ENCODE results near the gene USP6NL.

DNA sequence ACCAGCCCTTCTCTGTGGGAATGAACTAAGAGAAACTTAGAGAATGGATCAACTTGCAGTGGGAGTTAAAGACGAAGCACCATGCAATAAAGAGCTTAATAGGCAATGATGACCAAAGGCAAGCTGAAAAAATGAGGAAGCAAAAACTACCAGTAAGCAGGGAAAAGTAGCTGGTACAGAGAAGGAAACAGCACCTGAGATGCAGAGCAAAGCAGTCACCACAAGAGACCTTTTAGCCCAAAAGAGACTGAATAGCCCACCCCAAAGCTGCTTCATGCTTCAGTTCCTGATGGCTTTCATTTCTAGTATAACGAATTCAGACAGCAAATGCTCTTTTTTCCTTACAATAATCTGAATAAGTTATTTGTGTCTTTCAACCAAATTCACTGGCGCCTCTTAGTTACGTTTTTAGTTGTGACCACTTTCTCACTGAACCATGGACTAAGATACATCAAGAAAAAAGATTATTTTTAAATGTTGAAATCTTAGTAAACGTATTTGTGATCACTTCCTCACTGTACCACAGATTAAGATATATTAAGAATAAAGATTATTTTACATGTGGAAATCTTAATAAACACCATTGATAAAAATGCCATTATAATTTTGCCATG lies 76.0 kb downstream of the USP6NL start:
- TF ChIP-seq, protein P1, sequence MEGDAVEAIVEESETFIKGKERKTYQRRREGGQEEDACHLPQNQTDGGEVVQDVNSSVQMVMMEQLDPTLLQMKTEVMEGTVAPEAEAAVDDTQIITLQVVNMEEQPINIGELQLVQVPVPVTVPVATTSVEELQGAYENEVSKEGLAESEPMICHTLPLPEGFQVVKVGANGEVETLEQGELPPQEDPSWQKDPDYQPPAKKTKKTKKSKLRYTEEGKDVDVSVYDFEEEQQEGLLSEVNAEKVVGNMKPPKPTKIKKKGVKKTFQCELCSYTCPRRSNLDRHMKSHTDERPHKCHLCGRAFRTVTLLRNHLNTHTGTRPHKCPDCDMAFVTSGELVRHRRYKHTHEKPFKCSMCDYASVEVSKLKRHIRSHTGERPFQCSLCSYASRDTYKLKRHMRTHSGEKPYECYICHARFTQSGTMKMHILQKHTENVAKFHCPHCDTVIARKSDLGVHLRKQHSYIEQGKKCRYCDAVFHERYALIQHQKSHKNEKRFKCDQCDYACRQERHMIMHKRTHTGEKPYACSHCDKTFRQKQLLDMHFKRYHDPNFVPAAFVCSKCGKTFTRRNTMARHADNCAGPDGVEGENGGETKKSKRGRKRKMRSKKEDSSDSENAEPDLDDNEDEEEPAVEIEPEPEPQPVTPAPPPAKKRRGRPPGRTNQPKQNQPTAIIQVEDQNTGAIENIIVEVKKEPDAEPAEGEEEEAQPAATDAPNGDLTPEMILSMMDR (IDR thresholded peaks at IDR 0.05), result no peak
- TF ChIP-seq POLR2A (IDR thresholded peaks at IDR 0.05) (no peak), POLR2AphosphoS5 (IDR thresholded peaks at IDR 0.05) (no peak)
